SK-N-SH treated with all-trans-retinoic acid at 6 μM for 48 hours (cell line): ENCODE data around the gene LYSMD3.
A peak's percentile ranks its signal among the peaks of the same experiment; 100 is the strongest.

ENCODE experiments used
- ATAC-seq: fragments of 200-7000 bp; cut with Tn5 transposase; 3 replicates; pipeline ENCODE4 v1.9.1; 2020; ENCODE audit warnings: mild to moderate bottlenecking, moderate library complexity
- ARNTL ChIP-seq: fragments of 450-650 bp; formaldehyde crosslinking; IDR thresholded peaks from 2 replicates; pipeline ENCODE4 v1.5.0; 2020; ENCODE audit warnings: low read depth, mild to moderate bottlenecking, moderate library complexity, borderline replicate concordance
- BACH2 ChIP-seq: fragments of 250-450 bp; sonication (Bioruptor Pico); IDR thresholded peaks from 2 replicates; pipeline ENCODE4 v1.9.0; 2021; ENCODE audit warnings: mild to moderate bottlenecking, borderline replicate concordance
- CSDC2 ChIP-seq: fragments of 250-450 bp; sonication (Bioruptor Pico); IDR thresholded peaks from 2 replicates; pipeline ENCODE4 v1.5.0; 2020; ENCODE audit warnings: mild to moderate bottlenecking, moderate library complexity
- CSRNP3 ChIP-seq: fragments of 250-450 bp; sonication (Bioruptor Pico); IDR thresholded peaks from 2 replicates; pipeline ENCODE4 v1.5.1; 2021; ENCODE audit warnings: mild to moderate bottlenecking, moderate library complexity
- ESRRG ChIP-seq: fragments of 250-450 bp; sonication (Bioruptor Pico); IDR thresholded peaks from 2 replicates; pipeline ENCODE4 v1.6.1; 2021; ENCODE audit warnings: mild to moderate bottlenecking
- GLIS3 ChIP-seq: fragments of 250-450 bp; sonication (Bioruptor Pico); IDR thresholded peaks from 2 replicates; pipeline ENCODE4 v1.5.0; 2020; ENCODE audit warnings: mild to moderate bottlenecking, moderate library complexity
- ISL1 ChIP-seq: fragments of 250-450 bp; sonication (Bioruptor Pico); IDR thresholded peaks from 2 replicates; pipeline ENCODE4 v2.1.2; 2022; ENCODE audit warnings: mild to moderate bottlenecking, moderate library complexity
- PATZ1 ChIP-seq: fragments of 250-450 bp; sonication (Bioruptor Pico); IDR thresholded peaks from 2 replicates; pipeline ENCODE4 v1.8.0; 2020; ENCODE audit warnings: mild to moderate bottlenecking, moderate library complexity, borderline replicate concordance
- POU6F1 ChIP-seq: fragments of 250-450 bp; sonication (Bioruptor Pico); IDR thresholded peaks from 2 replicates; pipeline ENCODE4 v1.8.0; 2021; ENCODE audit warnings: low read depth, mild to moderate bottlenecking, moderate library complexity, borderline replicate concordance
- PPARA ChIP-seq: fragments of 250-450 bp; sonication (Bioruptor Pico); IDR thresholded peaks from 2 replicates; pipeline ENCODE4 v1.5.0; 2020; ENCODE audit warnings: mild to moderate bottlenecking, borderline replicate concordance
- RARB ChIP-seq: fragments of 250-450 bp; sonication (Bioruptor Pico); IDR thresholded peaks from 2 replicates; pipeline ENCODE4 v1.8.0; 2021; ENCODE audit warnings: mild to moderate bottlenecking, moderate library complexity
- SNAI2 ChIP-seq: fragments of 250-450 bp; sonication (Bioruptor Pico); IDR thresholded peaks from 2 replicates; pipeline ENCODE4 v1.5.0; 2020; ENCODE audit warnings: mild to moderate bottlenecking, moderate library complexity
- TCF4 ChIP-seq: fragments of 250-450 bp; sonication (Bioruptor Pico); IDR thresholded peaks from 2 replicates; pipeline ENCODE4 v1.8.0; 2021; ENCODE audit warnings: mild to moderate bottlenecking, moderate library complexity, borderline replicate concordance
- TOX ChIP-seq: fragments of 250-450 bp; sonication (Bioruptor Pico); IDR thresholded peaks from 2 replicates; pipeline ENCODE4 v1.8.0; 2021; ENCODE audit warnings: mild to moderate bottlenecking, moderate library complexity, borderline replicate concordance
- TSHZ2 ChIP-seq: fragments of 250-450 bp; sonication (Bioruptor Pico); IDR thresholded peaks from 2 replicates; pipeline ENCODE4 v1.5.0; 2020; ENCODE audit warnings: mild to moderate bottlenecking, moderate library complexity
- ZC3H10 ChIP-seq: fragments of 250-450 bp; sonication (Bioruptor Pico); IDR thresholded peaks from 2 replicates; pipeline ENCODE4 v1.5.1; 2021; ENCODE audit warnings: mild to moderate bottlenecking, moderate library complexity
- ZFP3 ChIP-seq: fragments of 250-450 bp; sonication (Bioruptor Pico); IDR thresholded peaks from 2 replicates; pipeline ENCODE4 v1.5.0; 2020; ENCODE audit warnings: mild to moderate bottlenecking, moderate library complexity
- ZFP30 ChIP-seq: fragments of 450-650 bp; formaldehyde crosslinking; IDR thresholded peaks from 2 replicates; pipeline ENCODE4 v1.5.0; 2022; ENCODE audit warnings: mild to moderate bottlenecking, moderate library complexity
- ZNF565 ChIP-seq: fragments of 450-650 bp; formaldehyde crosslinking; conservative IDR thresholded peaks from 2 replicates; pipeline ENCODE4 v1.5.0; 2020; ENCODE audit warnings: low read depth, mild to moderate bottlenecking, moderate library complexity
- ZNF70 ChIP-seq: fragments of 450-650 bp; formaldehyde crosslinking; IDR thresholded peaks from 2 replicates; pipeline ENCODE4 v1.5.0; 2020; ENCODE audit warnings: mild to moderate bottlenecking, moderate library complexity
- ZNF8 ChIP-seq: fragments of 450-650 bp; formaldehyde crosslinking; IDR thresholded peaks from 2 replicates; pipeline ENCODE4 v1.5.0; 2020; ENCODE audit warnings: mild to moderate bottlenecking, moderate library complexity

Gene LYSMD3

GRCh38 chr5:90530736-90531487 lies 1.5 kb upstream of the LYSMD3 start (continued):
- TF ChIP-seq PATZ1 (CRISPR knock-in tag), result no peak
- no peak for TF ChIP-seq ZFP30 (CRISPR knock-in tag)
- TF ChIP-seq ESRRG (CRISPR knock-in tag), result no peak

- ATAC-seq, result peak; percentile 77
Observed at GRCh38 chr5:90529939-90530677, 724 bp upstream of the LYSMD3 start.

GRCh38 chr5:90528601-90529193 lies 687 bp downstream of the LYSMD3 start:
- ATAC-seq, result peak; percentile 23
- TF ChIP-seq ESRRG (CRISPR knock-in tag), result no peak
- TF ChIP-seq ZNF565 (CRISPR knock-in tag), result no peak
- TF ChIP-seq POU6F1 (CRISPR knock-in tag), result no peak
- no peak for TF ChIP-seq GLIS3 (CRISPR knock-in tag)
- no peak for TF ChIP-seq ZNF8 (CRISPR knock-in tag)
- TF ChIP-seq BACH2 (CRISPR knock-in tag), result no peak
- no peak for TF ChIP-seq PPARA
- no peak for TF ChIP-seq ZFP30 (CRISPR knock-in tag)
- TF ChIP-seq ZC3H10 (CRISPR knock-in tag), result no peak
- TF ChIP-seq RARB (CRISPR knock-in tag), result no peak
- TF ChIP-seq PATZ1 (CRISPR knock-in tag), result no peak
- TF ChIP-seq SNAI2, result no peak
- TF ChIP-seq ARNTL (CRISPR knock-in tag), result no peak
- no peak for TF ChIP-seq ISL1 (CRISPR knock-in tag)
- no peak for TF ChIP-seq TCF4 (CRISPR knock-in tag)
- TF ChIP-seq ZNF70 (CRISPR knock-in tag), result no peak
- TF ChIP-seq CSDC2 (CRISPR knock-in tag), result no peak
- no peak for TF ChIP-seq TOX

More at GRCh38 chr5:90529939-90530677, 724 bp upstream of the LYSMD3 start:
- TF ChIP-seq PPARA, result no peak
- no peak for TF ChIP-seq ZNF565 (CRISPR knock-in tag)
- no peak for TF ChIP-seq ZC3H10 (CRISPR knock-in tag)
- no peak for TF ChIP-seq CSRNP3 (CRISPR knock-in tag)
- TF ChIP-seq TSHZ2 (CRISPR knock-in tag), result peak; percentile 63
- no peak for TF ChIP-seq GLIS3 (CRISPR knock-in tag)
- TF ChIP-seq ZFP3, result no peak
- TF ChIP-seq CSDC2 (CRISPR knock-in tag), result 0 out of 2 replicates have a peak, but pooled peaks have one; percentile 47
